ENCODE data around the gene TCEAL8. TPM values are rescaled to one million over a fixed set of nuclear protein-coding genes. Genes with fewer than 3 reads are reported as not detected.

TCEAL8 gene
- total and polyA plus RNA-seq, 10 of the 15 experiments (the other 5 are each of a cell fraction or from before 2014, with no cell fraction given): 28.4 to 123 (median 58.7) TPM

DNA sequence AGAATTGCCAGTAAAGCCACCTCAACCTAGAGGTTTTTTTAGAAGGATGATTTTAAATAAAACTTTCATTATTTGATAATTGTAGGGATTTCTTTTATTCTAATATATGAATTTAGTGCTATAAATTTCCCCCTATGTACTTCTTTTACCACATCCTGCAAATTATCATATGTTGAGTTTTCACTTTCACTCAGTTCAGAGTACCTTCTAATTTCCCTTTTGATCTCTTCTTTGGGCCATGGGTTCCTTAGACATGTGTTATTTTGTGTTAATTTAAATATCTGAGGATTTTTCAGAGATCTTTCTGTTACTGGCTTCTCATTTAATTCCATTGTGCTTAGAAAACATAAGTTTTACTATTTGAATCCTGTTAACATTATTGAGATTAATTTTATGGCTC is 49.8 kb upstream of the TCEAL8 start (continued):
- TF ChIP-seq, protein P1, sequence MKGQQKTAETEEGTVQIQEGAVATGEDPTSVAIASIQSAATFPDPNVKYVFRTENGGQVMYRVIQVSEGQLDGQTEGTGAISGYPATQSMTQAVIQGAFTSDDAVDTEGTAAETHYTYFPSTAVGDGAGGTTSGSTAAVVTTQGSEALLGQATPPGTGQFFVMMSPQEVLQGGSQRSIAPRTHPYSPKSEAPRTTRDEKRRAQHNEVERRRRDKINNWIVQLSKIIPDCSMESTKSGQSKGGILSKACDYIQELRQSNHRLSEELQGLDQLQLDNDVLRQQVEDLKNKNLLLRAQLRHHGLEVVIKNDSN (IDR thresholded peaks at IDR 0.05; ENCODE audit: borderline replicate concordance, extremely low read length, insufficient read depth, low read depth, low read length): no peak
- TF ChIP-seq WRNIP1 (IDR thresholded peaks at IDR 0.05; ENCODE audit: borderline replicate concordance, low read depth, low read length): no peak
- TF ChIP-seq SRF (IDR thresholded peaks at IDR 0.05; ENCODE audit: low read depth in 2 of 2, low read length in 2 of 2): no peak
- no peak for TF ChIP-seq HDGF (IDR thresholded peaks at IDR 0.05)
- TF ChIP-seq TCF3 (IDR thresholded peaks at IDR 0.05; ENCODE audit: borderline replicate concordance, insufficient read depth, low read depth, low read length): no peak
- no peak for TF ChIP-seq HDAC6 (IDR thresholded peaks at IDR 0.05; ENCODE audit: unreplicated experiment)
- TF ChIP-seq JUND (IDR thresholded peaks at IDR 0.05; ENCODE audit: low read depth, low read length): no peak
- TF ChIP-seq CHD2 (IDR thresholded peaks at IDR 0.05; ENCODE audit: borderline replicate concordance, low read depth, low read length): no peak
- no peak for TF ChIP-seq BRCA1 (IDR thresholded peaks at IDR 0.05; ENCODE audit: low read depth, low read length)
- no peak for TF ChIP-seq NR2C1 (IDR thresholded peaks at IDR 0.05)

DNA sequence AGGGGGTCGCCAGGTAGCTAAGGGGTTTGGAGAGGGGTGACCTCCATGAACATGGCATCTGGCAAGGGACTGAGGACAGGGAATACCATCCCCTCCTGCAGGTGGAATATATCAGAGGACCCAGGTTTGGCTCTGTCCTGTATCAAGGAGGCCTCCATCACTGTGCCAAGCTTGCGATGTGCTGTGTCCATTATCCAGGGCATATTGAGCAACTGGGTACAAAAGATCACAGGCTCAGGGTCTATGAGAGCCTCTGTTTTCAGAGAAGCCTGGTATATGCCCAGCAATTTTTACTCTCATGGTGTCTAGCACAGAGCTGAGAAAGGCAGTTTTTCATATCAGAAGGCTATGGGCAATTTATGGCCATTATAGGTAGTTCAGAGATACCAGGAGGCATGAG is 38.2 kb upstream of the TCEAL8 start:
- RAD21 ChIA-PET (ENCODE audit: unreplicated experiment): no interaction called here
- Histone ChIP-seq H3K36me3 (ENCODE audit: control insufficient read depth in 2 of 2, insufficient read depth in 2 of 2, low read length in 1 of 2) (no peaks in the 10 kb centered on the region), H3K27ac (ENCODE audit: control insufficient read depth, insufficient read depth) (no peak overlapping the region), H3K4me3 (no peak overlapping the region), H3K27me3 (replicated peaks in 1 of 2; ENCODE audit: control insufficient read depth in 2 of 2, insufficient read depth in 2 of 2, low read length in 1 of 2) (no peaks in the 10 kb centered on the region; a peak in 1 of 4 replicates), H3K79me2 (ENCODE audit: control insufficient read depth, insufficient read depth, low read length) (no peaks in the 10 kb centered on the region), H3K4me1 (ENCODE audit: control insufficient read depth, insufficient read depth, low read length) (no peaks in the 10 kb centered on the region), H3K9ac (ENCODE audit: control insufficient read depth, insufficient read depth, low read length) (no peak overlapping the region), H4K20me1 (ENCODE audit: control insufficient read depth, insufficient read depth) (no peaks in the 10 kb centered on the region), H3K9me3 (replicated peaks; ENCODE audit: control insufficient read depth, insufficient read depth, low read length) (no peaks in the 10 kb centered on the region), H3K4me2 (ENCODE audit: control insufficient read depth, insufficient read depth) (no peak overlapping the region), H2AFZ (ENCODE audit: control insufficient read depth, low read depth, low read length) (no peak overlapping the region)
- BruUV-seq (replicated peaks): no TSS peak
- DNase-seq (ENCODE audit: low read depth, low spot score) (no peak), FAIRE-seq (no peak), ATAC-seq (no peak)
- no peak for TF ChIP-seq SREBF1 (IDR thresholded peaks at IDR 0.05; ENCODE audit: low read length)
- TF ChIP-seq NFXL1 (IDR thresholded peaks at IDR 0.05; ENCODE audit: borderline replicate concordance): no peak
- TF ChIP-seq FOXM1 (IDR thresholded peaks at IDR 0.05; ENCODE audit: low read depth, low read length): no peak
- no peak for TF ChIP-seq EGR1 (IDR thresholded peaks at IDR 0.05; ENCODE audit: borderline replicate concordance in 1 of 2, low read depth in 2 of 2, low read length in 2 of 2)
- no peak for TF ChIP-seq PAX5 (IDR thresholded peaks at IDR 0.05; ENCODE audit: borderline replicate concordance, low read depth, low read length)
- TF ChIP-seq RAD51 (IDR thresholded peaks at IDR 0.05): no peak
- no peak for TF ChIP-seq PAX8 (IDR thresholded peaks at IDR 0.05)
- TF ChIP-seq IRF4 (IDR thresholded peaks at IDR 0.05; ENCODE audit: low read depth, low read length): no peak
- no peak for TF ChIP-seq CHD2 (IDR thresholded peaks at IDR 0.05; ENCODE audit: borderline replicate concordance, low read depth, low read length)
- no peak for TF ChIP-seq CBFB (IDR thresholded peaks at IDR 0.05; ENCODE audit: low read depth)
- SMC1A ChIA-PET (ENCODE audit: uncharacterized antibody, unreplicated experiment): no interaction called here
- WGBS (ENCODE audit: insufficient coverage, insufficient replicate concordance, low lambda C conversion rate, missing lambda C conversion rate): 48% methylated on average over 2 of the region's 2 CpGs
- CTCF ChIA-PET: no interaction called here
- in situ Hi-C loops (cut with MboI): no loop called here
- POLR2A ChIA-PET: no interaction called here
- intact Hi-C loops (cut with micrococcal nuclease; ENCODE audit: unreplicated experiment): no loop called here

All from GM12878 (cell line).